ENCODE results near the gene WDR43.

GRCh38 chr2:28981620-28982376 is 87.3 kb downstream of the WDR43 start:
- TF ChIP-seq REST (IDR thresholded peaks at IDR 0.05; ENCODE audit: borderline replicate concordance) (no peak), EZH2 (IDR thresholded peaks at IDR 0.05; ENCODE audit: borderline replicate concordance, insufficient read depth, low read length, poor library complexity, severe bottlenecking) (no peak), POLR2AphosphoS5 (IDR thresholded peaks at IDR 0.05) (no peak), RAD21 (conservative IDR thresholded peaks at IDR 0.05) (no peak), CTCF (IDR thresholded peaks at IDR 0.05; ENCODE audit: poor library complexity, severe bottlenecking) (no peak)
